GM19099 (cell line): ENCODE results near the gene CLPTM1L.

Experiments
- POLR2A ChIP-seq: IDR thresholded peaks from 3 replicates; pipeline ENCODE4 v1.6.1; 2011; ENCODE audit warnings: low read depth; ENCODE audit not compliant: insufficient read length; ENCODE audit errors: extremely low read depth

The CLPTM1L gene

GRCh38 chr5:1344975-1345838 lies at the start of gene CLPTM1L:
CLPTM1L (minus strand) TSS chr5:1345099; CDS start chr5:1344841, 258 bp downstream.
- peak; percentile 82 for TF ChIP-seq POLR2A

GRCh38 chr5:1393571-1394501 lies 48.9 kb upstream of the CLPTM1L start:
- TF ChIP-seq POLR2A, result no peak

- no peak for TF ChIP-seq POLR2A
These were observed 48.1 kb upstream of the CLPTM1L start for GRCh38 chr5:1392801-1393565.

GRCh38 chr5:1392261-1392660 lies 47.4 kb upstream of the CLPTM1L start:
- no peak for TF ChIP-seq POLR2A

GRCh38 chr5:1391691-1392090 lies 46.8 kb upstream of the CLPTM1L start:
- no peak for TF ChIP-seq POLR2A

- no peak for TF ChIP-seq POLR2A
These were observed 46.1 kb upstream of the CLPTM1L start for GRCh38 chr5:1390861-1391600.

- no peak for TF ChIP-seq POLR2A
These were observed 45.4 kb upstream of the CLPTM1L start for GRCh38 chr5:1390333-1390732.

GRCh38 chr5:1388383-1388967 lies 43.6 kb upstream of the CLPTM1L start:
- TF ChIP-seq POLR2A, result no peak

- no peak for TF ChIP-seq POLR2A
These were observed 43.0 kb upstream of the CLPTM1L start for GRCh38 chr5:1387876-1388275.

GRCh38 chr5:1387059-1387755 lies 42.3 kb upstream of the CLPTM1L start:
- TF ChIP-seq POLR2A, result no peak

- no peak for TF ChIP-seq POLR2A
These were observed 41.4 kb upstream of the CLPTM1L start for GRCh38 chr5:1386274-1386717.

GRCh38 chr5:1385395-1386273 lies 40.7 kb upstream of the CLPTM1L start:
- TF ChIP-seq POLR2A, result no peak
